Suppressor macrophage (primary cell): ENCODE measurements around the gene KCNN1.
"Not testable (repeated sequence)": the region's sequence is repeated elsewhere in the genome, so short reads cannot be mapped to it uniquely, and the experiment has no call there.

Experiments used
- DNase-seq, 4 experiments: peaks; one replicate each; pipeline ENCODE4 v3.0.0-alpha.2; 2020 to 2022

The KCNN1 gene

GRCh38 chr19:17969096-17969792 is 2.3 kb downstream of the KCNN1 start:
- DNase-seq, result no peak

DNA sequence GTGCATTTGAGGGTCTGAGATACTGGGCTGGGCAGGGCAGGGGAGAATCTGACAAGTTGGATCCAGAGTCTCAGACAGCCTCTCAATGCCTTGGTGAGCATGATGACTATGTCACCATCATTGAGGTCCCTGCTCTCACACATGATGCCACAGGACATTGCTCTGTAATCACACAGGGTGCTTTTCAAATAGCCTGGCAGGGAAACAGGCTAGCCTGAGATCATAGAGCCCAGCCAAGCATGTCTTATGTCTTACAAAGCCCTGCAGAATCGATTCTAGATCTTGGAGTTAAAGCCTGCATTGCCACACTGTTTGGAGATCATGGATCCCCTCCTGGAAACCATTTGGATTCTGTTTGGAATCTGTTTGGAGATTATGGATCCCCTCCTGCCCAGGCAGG is 5.3 kb downstream of the KCNN1 start:
- DNase-seq, result no peak

DNA sequence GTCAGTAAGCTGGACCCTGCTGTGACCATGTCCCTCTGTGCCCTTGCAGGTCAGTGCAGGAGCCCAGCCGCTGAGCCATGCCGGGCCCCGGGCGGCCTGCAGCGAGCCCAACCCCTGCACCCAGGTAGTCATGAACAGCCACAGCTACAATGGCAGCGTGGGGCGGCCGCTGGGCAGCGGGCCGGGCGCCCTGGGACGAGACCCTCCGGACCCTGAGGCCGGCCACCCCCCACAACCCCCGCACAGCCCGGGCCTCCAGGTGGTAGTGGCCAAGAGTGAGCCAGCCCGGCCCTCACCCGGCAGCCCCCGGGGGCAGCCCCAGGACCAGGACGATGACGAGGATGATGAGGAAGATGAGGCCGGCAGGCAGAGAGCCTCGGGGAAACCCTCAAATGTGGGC is 6.9 kb downstream of the KCNN1 start:
- no peak for DNase-seq

- DNase-seq, result no peak
Observed at GRCh38 chr19:17974551-17974950, 7.6 kb downstream of the KCNN1 start.

DNA sequence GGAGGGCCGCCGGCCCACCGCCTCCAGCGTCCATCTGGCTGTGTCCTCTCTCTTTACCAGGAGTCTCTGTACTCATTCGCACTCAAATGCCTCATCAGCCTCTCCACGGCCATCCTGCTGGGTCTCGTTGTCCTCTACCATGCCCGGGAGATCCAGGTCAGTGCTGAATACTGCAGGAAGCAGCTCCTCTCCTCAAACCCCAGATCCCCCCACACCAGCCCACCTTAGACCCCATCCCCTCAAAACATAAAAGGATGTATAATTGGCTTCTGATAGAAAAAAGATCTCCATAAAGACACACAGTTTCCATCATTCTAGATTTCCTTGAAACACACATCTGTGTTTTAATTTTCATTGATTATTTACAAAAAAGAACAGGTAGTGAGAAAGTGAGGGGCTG is 8.1 kb downstream of the KCNN1 start:
- no peak for DNase-seq

GRCh38 chr19:17977021-17977420 is 10.1 kb downstream of the KCNN1 start:
- peak; percentile 33 to 76 (median 60) for DNase-seq

DNA sequence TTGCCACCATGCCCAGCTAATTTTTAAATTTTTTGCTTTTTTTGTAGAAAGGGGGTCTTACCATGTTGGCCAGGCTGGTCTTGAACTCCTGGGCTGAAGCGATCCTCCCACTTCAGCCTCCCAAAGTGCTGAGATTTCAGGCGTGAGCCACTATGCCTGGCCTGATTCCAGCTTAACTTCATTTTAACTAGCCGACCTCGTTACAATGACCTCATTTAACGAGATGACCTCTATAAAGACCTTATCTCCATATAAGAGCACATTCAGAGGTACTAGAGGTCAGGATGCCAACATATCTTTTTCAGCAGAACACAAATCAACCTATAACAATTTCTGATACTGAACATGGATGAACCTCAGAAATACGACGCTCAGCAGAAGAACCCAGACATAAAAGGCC is 10.6 kb downstream of the KCNN1 start:
- DNase-seq, result no peak

- DNase-seq, result no peak
Observed at GRCh38 chr19:17981611-17982010, 14.7 kb downstream of the KCNN1 start.

- DNase-seq, result no peak
Observed at GRCh38 chr19:17982430-17982829, 15.5 kb downstream of the KCNN1 start.

DNA sequence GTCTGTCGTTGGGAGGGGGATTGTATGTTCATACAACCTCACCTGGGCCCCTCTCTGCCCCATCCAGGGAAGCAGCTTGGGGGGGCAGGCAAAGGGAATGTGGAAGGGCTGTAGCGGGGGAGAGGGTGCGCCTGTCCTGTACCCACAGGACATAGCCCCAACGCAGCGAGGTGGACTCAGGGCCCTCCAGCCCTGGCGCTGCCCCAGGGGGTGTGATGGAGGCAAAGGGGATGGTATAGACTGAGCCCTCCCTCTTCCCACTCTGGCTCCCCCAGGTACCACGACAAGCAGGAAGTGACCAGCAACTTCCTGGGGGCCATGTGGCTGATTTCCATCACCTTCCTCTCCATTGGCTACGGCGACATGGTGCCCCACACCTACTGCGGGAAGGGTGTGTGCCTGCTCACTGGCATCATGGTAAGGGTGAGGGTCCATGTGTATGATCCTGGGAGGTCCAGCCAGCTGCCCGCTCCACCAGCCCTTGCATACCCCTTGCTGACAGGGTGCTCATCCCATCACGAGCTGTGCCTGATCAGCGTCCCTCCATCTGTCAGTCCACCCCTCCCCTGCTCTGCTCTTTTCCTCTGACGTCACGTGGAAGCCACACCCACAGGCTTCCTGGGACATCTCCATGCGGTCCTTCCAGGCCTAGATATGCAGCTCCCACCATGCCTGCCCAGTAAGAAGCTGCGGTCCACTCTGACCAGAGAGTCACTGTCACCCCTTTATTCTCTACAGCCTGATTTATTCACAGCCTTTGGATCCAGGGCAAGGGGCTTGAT is 18.3 kb downstream of the KCNN1 start:
- no peak for DNase-seq

- DNase-seq, result not testable (repeated sequence)
Observed at GRCh38 chr19:17986569-17986968, 19.7 kb downstream of the KCNN1 start.

- DNase-seq, result no peak
Observed at GRCh38 chr19:17988161-17988560, 21.3 kb downstream of the KCNN1 start.

DNA sequence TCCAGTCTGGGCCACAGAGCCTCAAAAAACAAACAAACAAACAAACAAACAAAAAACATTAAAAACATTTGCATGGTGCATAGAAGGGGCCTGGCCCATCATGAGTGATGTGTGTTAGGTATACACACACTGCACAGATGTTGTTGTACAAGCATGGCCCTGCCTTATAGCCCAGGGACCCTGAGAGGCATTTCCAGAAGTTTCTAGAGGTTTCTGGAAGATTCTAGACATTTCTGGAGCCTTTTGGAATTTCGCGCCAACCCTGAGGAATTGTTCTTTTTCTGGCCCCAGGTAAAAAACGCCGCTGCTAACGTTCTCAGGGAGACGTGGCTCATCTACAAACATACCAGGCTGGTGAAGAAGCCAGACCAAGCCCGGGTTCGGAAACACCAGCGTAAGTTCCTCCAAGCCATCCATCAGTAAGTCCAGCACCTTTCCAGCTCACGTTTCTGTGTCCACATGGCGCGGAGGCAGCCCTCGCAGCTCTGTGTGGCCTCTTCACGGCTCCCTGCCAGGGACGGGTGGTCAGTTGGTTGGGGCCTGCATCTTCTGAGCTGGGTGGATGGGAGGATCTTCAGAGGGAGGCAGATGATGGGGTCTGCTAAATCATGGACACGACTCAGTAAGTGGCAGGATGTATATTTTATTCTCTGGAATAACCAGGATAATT is 22.7 kb downstream of the KCNN1 start:
- no peak for DNase-seq

DNA sequence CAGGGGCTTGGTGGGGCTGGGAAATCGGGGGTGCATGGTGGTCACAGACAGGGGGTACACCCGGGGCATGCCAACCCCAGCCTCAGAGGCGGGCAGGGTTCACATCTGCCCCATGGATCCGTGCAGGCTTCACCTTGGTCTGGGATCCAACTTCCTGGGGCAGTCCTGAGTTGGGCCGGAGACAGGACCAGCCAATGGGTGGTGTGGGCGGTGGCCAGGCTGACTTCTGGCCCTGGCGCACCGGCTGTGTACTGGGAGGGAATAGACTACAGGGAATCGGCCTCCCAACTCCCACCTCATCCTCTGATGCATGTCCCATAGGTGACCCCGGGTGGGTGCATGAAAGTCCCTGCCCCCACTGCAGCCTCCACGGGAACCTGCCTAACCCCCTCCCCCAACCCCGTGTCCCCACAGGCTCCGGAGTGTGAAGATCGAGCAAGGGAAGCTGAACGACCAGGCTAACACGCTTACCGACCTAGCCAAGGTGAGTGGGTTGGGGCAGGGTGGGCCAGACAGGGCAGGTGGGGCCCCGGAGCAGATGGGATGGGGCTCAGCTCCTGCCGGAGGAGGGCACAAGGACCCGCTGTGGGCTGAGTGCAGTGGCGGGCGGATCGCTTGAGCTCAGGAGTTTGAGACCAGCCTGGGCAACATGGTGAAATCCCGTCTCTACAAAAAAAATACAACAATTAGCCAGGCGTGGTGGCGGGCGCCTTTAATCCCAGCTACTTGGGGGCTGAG is 26.3 kb downstream of the KCNN1 start:
- DNase-seq, result no peak

GRCh38 chr19:17996826-17997316 is 30.0 kb downstream of the KCNN1 start:
- DNase-seq, result peak; percentile 88 to 97 (median 92)

DNA sequence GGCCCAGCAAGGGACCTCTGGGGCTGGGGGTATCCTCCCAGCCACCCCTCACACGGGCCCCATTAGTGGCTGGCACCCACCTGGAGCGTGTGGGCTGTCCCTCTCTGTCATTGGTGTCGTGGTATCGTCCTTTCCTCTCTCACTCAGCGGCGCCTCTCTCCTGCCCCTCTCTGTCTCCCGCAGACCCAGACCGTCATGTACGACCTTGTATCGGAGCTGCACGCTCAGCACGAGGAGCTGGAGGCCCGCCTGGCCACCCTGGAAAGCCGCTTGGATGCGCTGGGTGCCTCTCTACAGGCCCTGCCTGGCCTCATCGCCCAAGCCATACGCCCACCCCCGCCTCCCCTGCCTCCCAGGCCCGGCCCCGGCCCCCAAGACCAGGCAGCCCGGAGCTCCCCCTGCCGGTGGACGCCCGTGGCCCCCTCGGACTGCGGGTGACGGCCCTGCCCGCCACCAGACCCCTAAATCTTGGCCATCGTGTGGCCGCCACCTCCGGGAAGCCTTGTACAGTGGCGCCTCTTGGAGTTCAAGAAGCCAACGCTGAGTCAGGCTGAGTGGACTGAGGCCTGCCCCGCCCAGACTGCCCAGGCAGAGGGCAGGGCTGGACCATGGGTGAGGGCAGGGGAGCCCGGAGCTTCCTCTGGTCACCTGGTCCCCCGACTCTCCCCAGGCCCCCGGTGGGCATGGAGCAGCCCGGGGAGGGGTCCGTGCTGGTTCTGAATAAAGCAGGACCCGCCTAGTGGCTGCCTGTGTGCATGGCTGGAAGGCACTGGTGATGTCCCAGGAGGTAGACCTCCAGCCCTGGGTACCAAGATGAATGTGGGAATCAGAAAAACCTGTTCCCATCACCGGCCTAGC is 31.3 kb downstream of the KCNN1 start:
- DNase-seq, result peak in 1 of 4 experiments; percentile 44

DNA sequence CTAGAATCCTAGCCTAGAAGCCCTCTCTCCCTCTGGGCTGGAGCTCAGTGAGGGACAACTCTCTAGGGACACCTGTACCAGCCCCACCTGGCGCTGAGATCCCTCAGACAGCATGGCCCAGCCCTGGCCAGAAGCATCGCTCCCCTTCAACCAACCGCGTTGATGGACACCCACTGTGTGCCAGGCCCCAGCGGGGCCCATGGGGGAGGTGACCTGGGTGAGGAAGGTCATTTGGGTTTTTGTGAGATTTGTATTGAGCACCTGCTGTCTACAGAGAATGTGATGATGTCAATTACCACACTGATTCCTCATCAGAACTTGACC is 31.9 kb downstream of the KCNN1 start:
- DNase-seq, result no peak

DNA sequence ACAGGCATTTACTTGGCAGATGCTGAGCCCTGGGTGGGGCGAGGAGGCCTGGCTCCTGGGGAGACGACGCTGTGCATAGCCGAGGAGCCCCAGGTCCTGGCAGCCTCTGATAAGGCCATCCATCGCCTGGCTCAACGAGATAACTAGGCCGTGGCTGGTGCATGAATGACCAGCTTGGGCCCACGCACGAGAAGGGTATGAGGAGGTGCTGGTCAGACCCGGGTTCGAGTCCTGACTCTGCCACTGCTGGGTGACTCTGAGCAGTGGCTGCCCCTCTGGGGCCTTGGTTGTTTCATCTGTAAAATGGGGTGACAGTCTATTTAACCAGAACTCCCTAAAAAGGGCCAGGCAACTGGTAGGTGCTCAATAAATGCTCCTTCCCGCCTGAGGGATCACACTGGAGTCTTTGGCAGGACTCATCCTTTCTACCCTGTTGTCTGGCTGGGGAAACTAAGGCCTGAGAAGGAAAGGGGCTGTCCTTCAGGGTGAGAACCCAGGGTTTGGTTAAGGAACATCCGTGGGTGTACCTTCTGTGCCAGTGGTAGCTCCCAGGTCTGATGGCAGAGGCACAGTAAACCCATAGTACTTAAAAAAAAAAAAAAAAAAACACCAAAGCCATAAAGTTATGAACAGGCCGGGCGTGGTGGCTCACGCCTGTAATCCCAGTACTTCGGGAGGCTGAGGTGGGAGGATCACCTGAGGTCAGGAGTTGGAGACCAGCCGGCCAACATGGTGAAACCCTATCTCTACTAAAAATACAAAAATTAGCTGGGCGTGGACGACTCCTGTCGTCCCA is 33.0 kb downstream of the KCNN1 start:
- no peak for DNase-seq

GRCh38 chr19:18000480-18000914 is 33.6 kb downstream of the KCNN1 start:
- DNase-seq, result peak; percentile 83 to 92 (median 88)

DNA sequence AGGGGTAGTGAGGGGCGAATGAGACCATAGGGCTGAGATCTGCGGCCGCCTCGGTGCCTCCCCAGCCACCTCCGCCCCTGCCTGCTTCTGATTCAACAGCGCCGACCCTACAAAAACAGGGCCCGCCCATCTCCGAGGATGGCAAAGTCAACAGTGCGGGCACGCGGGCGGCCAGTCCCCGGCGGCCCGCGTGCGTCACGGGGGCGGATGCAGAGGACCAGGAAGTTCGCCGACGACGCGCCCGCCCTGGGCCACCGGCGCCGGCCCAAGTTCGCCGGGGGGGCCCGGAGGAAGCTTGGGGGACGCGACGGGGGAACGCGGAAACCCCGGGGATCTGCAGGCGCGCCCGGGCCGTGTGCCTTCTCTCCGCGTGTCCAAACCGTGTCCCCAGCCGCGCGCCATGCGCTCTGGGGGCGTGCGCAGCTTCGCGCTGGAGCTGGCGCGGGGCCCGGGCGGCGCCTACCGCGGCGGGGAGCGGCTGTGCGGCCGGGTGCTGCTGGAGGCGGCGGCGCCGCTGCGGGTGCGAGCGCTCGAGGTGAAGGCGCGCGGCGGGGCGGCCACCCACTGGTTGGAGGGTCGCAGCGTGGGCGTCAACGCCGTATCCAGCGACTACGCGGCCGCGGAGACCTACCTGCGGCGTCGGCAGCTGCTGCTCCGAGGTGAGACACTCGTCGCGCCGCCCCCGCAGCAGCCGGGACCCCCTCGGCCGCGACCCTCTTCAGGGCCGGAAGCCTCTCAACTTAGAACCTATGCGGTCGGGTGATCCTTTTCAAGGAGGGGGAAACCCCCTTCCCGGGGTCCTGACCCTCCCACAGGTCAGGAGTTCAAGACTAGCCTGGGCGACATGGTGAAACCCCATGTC is 34.2 kb downstream of the KCNN1 start:
- DNase-seq, result peak; percentile 94 to 97 (median 96)
